ENCODE data around the gene PDGFRB. TPM values are rescaled to one million over a fixed set of nuclear protein-coding genes. Genes with fewer than 3 reads are reported as not detected.

PDGFRB gene
- total RNA-seq, 5 donors from 2014 or later (not counting 1 experiment from before 2014, with no cell fraction given), result 0.32 to 3.6 (median 1.6) TPM

GRCh38 chr5:150140830-150141229 is 14.8 kb downstream of the PDGFRB start:
- Mint-ChIP-seq H3K4me1 (no peaks in the 10 kb centered on the region), H3K4me3 (no peak overlapping the region), H3K27ac (no peak overlapping the region), H3K36me3 (no peaks in the 10 kb centered on the region), H3K27me3 (no peaks in the 10 kb centered on the region), H3K9me3 (no peaks in the 10 kb centered on the region)
- ChIA-PET CTCF (no interaction called here), POLR2A (interaction anchor here in 1 of 2 donors (0.5 kb wide), 1 partner anchor 756 kb away, joined by 4 read pairs; no protein-coding TSS in a partner anchor)
- Histone ChIP-seq H3K4me3 (ENCODE audit: control insufficient read depth in 1 of 2, extremely low read depth in 1 of 2, low read length in 1 of 2) (no peak overlapping the region), H3K27ac (ENCODE audit: low read length) (no peak overlapping the region), H3K36me3 (ENCODE audit: control insufficient read depth in 2 of 2, extremely low read depth in 1 of 2, insufficient read depth in 1 of 2, low read length in 1 of 2) (no peaks in the 10 kb centered on the region), H3K27me3 (replicated peaks in 1 of 2; ENCODE audit: control insufficient read depth in 2 of 2, extremely low read depth in 1 of 2, insufficient read depth in 2 of 2, low read length in 1 of 2) (peaks cover 0 to 14% of the 10 kb centered on the region in 2 experiments), H3K9me3 (no peaks in the 10 kb centered on the region), H3K4me1 (ENCODE audit: control insufficient read depth in 1 of 2, extremely low read depth in 1 of 2, insufficient read depth in 2 of 2, low read length in 2 of 2) (no peaks in the 10 kb centered on the region)
- 76% methylated on average over 11 of the region's 11 CpGs for WGBS (ENCODE audit: insufficient coverage)
- DNase-seq, result no peak
- no peak for ATAC-seq (replicated peaks in 1 of 4)

- ATAC-seq (replicated peaks in 1 of 4), result no peak
These were observed 16.3 kb downstream of the PDGFRB start for GRCh38 chr5:150139334-150139733.

GRCh38 chr5:150138551-150139265 is 16.9 kb downstream of the PDGFRB start:
- POLR2A ChIA-PET, result no interaction called here
- 53% methylated on average over 2 of the region's 10 CpGs for WGBS (ENCODE audit: insufficient coverage)
- Histone ChIP-seq H3K27me3 (replicated peaks in 1 of 2; ENCODE audit: control insufficient read depth in 2 of 2, extremely low read depth in 1 of 2, insufficient read depth in 2 of 2, low read length in 1 of 2) (peaks cover 0 to 14% of the 10 kb centered on the region in 2 experiments), H3K36me3 (ENCODE audit: control insufficient read depth in 2 of 2, extremely low read depth in 1 of 2, insufficient read depth in 1 of 2, low read length in 1 of 2) (no peaks in the 10 kb centered on the region), H3K4me3 (ENCODE audit: control insufficient read depth in 1 of 2, extremely low read depth in 1 of 2, low read length in 1 of 2) (no peak overlapping the region), H3K4me1 (ENCODE audit: control insufficient read depth in 1 of 2, extremely low read depth in 1 of 2, insufficient read depth in 2 of 2, low read length in 2 of 2) (no peaks in the 10 kb centered on the region), H3K27ac (ENCODE audit: low read length) (no peak overlapping the region), H3K9me3 (no peaks in the 10 kb centered on the region)
- no peak for DNase-seq
- H3K4me3 Mint-ChIP-seq, result no peak overlapping the region
- no peak overlapping the region for H3K27ac Mint-ChIP-seq
- H3K27me3 Mint-ChIP-seq, result no peaks in the 10 kb centered on the region
- H3K36me3 Mint-ChIP-seq, result no peaks in the 10 kb centered on the region
- ATAC-seq (replicated peaks in 1 of 4), result no peak
- H3K4me1 Mint-ChIP-seq, result no peaks in the 10 kb centered on the region
- H3K9me3 Mint-ChIP-seq, result no peaks in the 10 kb centered on the region
- CTCF ChIA-PET, result no interaction called here

More at GRCh38 chr5:150139334-150139733, 16.3 kb downstream of the PDGFRB start:
- no peak overlapping the region for H3K27ac ChIP-seq (ENCODE audit: low read length)
- ChIA-PET POLR2A (no interaction called here), CTCF (no interaction called here)
- Mint-ChIP-seq H3K4me3 (no peak overlapping the region), H3K36me3 (no peaks in the 10 kb centered on the region), H3K9me3 (no peaks in the 10 kb centered on the region), H3K27ac (no peak overlapping the region), H3K4me1 (no peaks in the 10 kb centered on the region), H3K27me3 (no peaks in the 10 kb centered on the region)
- peaks cover 0 to 14% of the 10 kb centered on the region in 2 experiments for H3K27me3 ChIP-seq (replicated peaks in 1 of 2; ENCODE audit: control insufficient read depth in 2 of 2, extremely low read depth in 1 of 2, insufficient read depth in 2 of 2, low read length in 1 of 2)
- no peak overlapping the region for H3K4me3 ChIP-seq (ENCODE audit: control insufficient read depth in 1 of 2, extremely low read depth in 1 of 2, low read length in 1 of 2)
- H3K9me3 ChIP-seq, result no peaks in the 10 kb centered on the region
- DNase-seq, result no peak
- WGBS (ENCODE audit: insufficient coverage), result 100% methylated on average over 2 of the region's 6 CpGs
- no peaks in the 10 kb centered on the region for H3K36me3 ChIP-seq (ENCODE audit: control insufficient read depth in 2 of 2, extremely low read depth in 1 of 2, insufficient read depth in 1 of 2, low read length in 1 of 2)
- no peaks in the 10 kb centered on the region for H3K4me1 ChIP-seq (ENCODE audit: control insufficient read depth in 1 of 2, extremely low read depth in 1 of 2, insufficient read depth in 2 of 2, low read length in 2 of 2)

GRCh38 chr5:150137997-150138396 is 17.6 kb downstream of the PDGFRB start:
- H3K9me3 Mint-ChIP-seq, result no peaks in the 10 kb centered on the region
- no peaks in the 10 kb centered on the region for H3K4me1 Mint-ChIP-seq
- WGBS (ENCODE audit: insufficient coverage), result 97% methylated on average over 3 of the region's 5 CpGs
- H3K27me3 Mint-ChIP-seq, result no peaks in the 10 kb centered on the region
- ChIA-PET POLR2A (no interaction called here), CTCF (interaction anchor here in 1 of 2 donors (0.6 kb wide), 1 partner anchor 1054 kb away, joined by 3 read pairs; no protein-coding TSS in a partner anchor)
- H3K4me3 Mint-ChIP-seq, result no peak overlapping the region
- Histone ChIP-seq H3K36me3 (ENCODE audit: control insufficient read depth in 2 of 2, extremely low read depth in 1 of 2, insufficient read depth in 1 of 2, low read length in 1 of 2) (no peaks in the 10 kb centered on the region), H3K27ac (ENCODE audit: low read length) (no peak overlapping the region), H3K9me3 (no peaks in the 10 kb centered on the region), H3K4me3 (ENCODE audit: control insufficient read depth in 1 of 2, extremely low read depth in 1 of 2, low read length in 1 of 2) (no peak overlapping the region), H3K27me3 (replicated peaks in 1 of 2; ENCODE audit: control insufficient read depth in 2 of 2, extremely low read depth in 1 of 2, insufficient read depth in 2 of 2, low read length in 1 of 2) (peaks cover 0 to 14% of the 10 kb centered on the region in 2 experiments), H3K4me1 (ENCODE audit: control insufficient read depth in 1 of 2, extremely low read depth in 1 of 2, insufficient read depth in 2 of 2, low read length in 2 of 2) (no peaks in the 10 kb centered on the region)
- no peaks in the 10 kb centered on the region for H3K36me3 Mint-ChIP-seq
- DNase-seq (no peak), ATAC-seq (replicated peaks in 1 of 4) (no peak)
- H3K27ac Mint-ChIP-seq, result no peak overlapping the region

- Mint-ChIP-seq H3K9me3 (no peaks in the 10 kb centered on the region), H3K4me1 (no peaks in the 10 kb centered on the region), H3K27me3 (no peaks in the 10 kb centered on the region), H3K27ac (no peak overlapping the region), H3K4me3 (no peak overlapping the region), H3K36me3 (no peaks in the 10 kb centered on the region)
- peaks cover 0 to 14% of the 10 kb centered on the region in 2 experiments for H3K27me3 ChIP-seq (replicated peaks in 1 of 2; ENCODE audit: control insufficient read depth in 2 of 2, extremely low read depth in 1 of 2, insufficient read depth in 2 of 2, low read length in 1 of 2)
- H3K36me3 ChIP-seq (ENCODE audit: control insufficient read depth in 2 of 2, extremely low read depth in 1 of 2, insufficient read depth in 1 of 2, low read length in 1 of 2), result no peaks in the 10 kb centered on the region
- H3K27ac ChIP-seq (ENCODE audit: low read length), result no peak overlapping the region
- ATAC-seq (replicated peaks in 1 of 4) (no peak), DNase-seq (no peak)
- H3K9me3 ChIP-seq, result no peaks in the 10 kb centered on the region
- POLR2A ChIA-PET, result no interaction called here
- CTCF ChIA-PET, result interaction anchor here (0.6 to 0.7 kb wide), 3 partner anchors 57 to 1055 kb away, joined by 3 read pairs; no protein-coding TSS in a partner anchor
- no peak overlapping the region for H3K4me3 ChIP-seq (ENCODE audit: control insufficient read depth in 1 of 2, extremely low read depth in 1 of 2, low read length in 1 of 2)
- H3K4me1 ChIP-seq (ENCODE audit: control insufficient read depth in 1 of 2, extremely low read depth in 1 of 2, insufficient read depth in 2 of 2, low read length in 2 of 2), result no peaks in the 10 kb centered on the region
- 85% methylated on average over 7 of the region's 12 CpGs for WGBS (ENCODE audit: insufficient coverage)
These were observed 18.3 kb downstream of the PDGFRB start for GRCh38 chr5:150137168-150137957.

- Mint-ChIP-seq H3K27me3 (no peaks in the 10 kb centered on the region), H3K27ac (no peak overlapping the region), H3K9me3 (no peaks in the 10 kb centered on the region), H3K36me3 (no peaks in the 10 kb centered on the region), H3K4me3 (no peak overlapping the region), H3K4me1 (no peaks in the 10 kb centered on the region)
- Histone ChIP-seq H3K27me3 (replicated peaks in 1 of 2; ENCODE audit: control insufficient read depth in 2 of 2, extremely low read depth in 1 of 2, insufficient read depth in 2 of 2, low read length in 1 of 2) (peaks cover 0 to 14% of the 10 kb centered on the region in 2 experiments), H3K4me3 (ENCODE audit: control insufficient read depth in 1 of 2, extremely low read depth in 1 of 2, low read length in 1 of 2) (no peak overlapping the region), H3K9me3 (no peaks in the 10 kb centered on the region), H3K36me3 (ENCODE audit: control insufficient read depth in 2 of 2, extremely low read depth in 1 of 2, insufficient read depth in 1 of 2, low read length in 1 of 2) (no peaks in the 10 kb centered on the region), H3K27ac (ENCODE audit: low read length) (no peak overlapping the region), H3K4me1 (ENCODE audit: control insufficient read depth in 1 of 2, extremely low read depth in 1 of 2, insufficient read depth in 2 of 2, low read length in 2 of 2) (no peaks in the 10 kb centered on the region)
- POLR2A ChIA-PET, result no interaction called here
- DNase-seq (no peak), ATAC-seq (replicated peaks in 1 of 4) (no peak)
- WGBS (ENCODE audit: insufficient coverage), result 81% methylated on average over 15 of the region's 16 CpGs
- CTCF ChIA-PET, result interaction anchor here in 1 of 2 donors (0.6 kb wide), 1 partner anchor 304 kb away, joined by 3 read pairs; no protein-coding TSS in a partner anchor
These were observed 19.1 kb downstream of the PDGFRB start for GRCh38 chr5:150136305-150137167.
